Measurements from ENCODE around the gene ETV7.

The ETV7 gene

GRCh38 chr6:36317623-36318022, 69.8 kb downstream of the ETV7 start:
- Histone ChIP-seq H3K27me3 (no peaks in the 10 kb centered on the region), H3K4me1 (ENCODE audit: control insufficient read depth in 1 of 2, insufficient read depth in 1 of 2, low read depth in 1 of 2, low read length in 1 of 2) (peaks cover 6 to 7% of the 10 kb centered on the region in 2 experiments), H3K4me3 (ENCODE audit: low read depth in 1 of 2, low read length in 1 of 2) (no peak overlapping the region), H3K27ac (no peak overlapping the region), H3K9me3 (no peaks in the 10 kb centered on the region), H3K36me3 (peaks cover 13% of the 10 kb centered on the region)
- TF ChIP-seq CTCF (IDR thresholded peaks at IDR 0.05), result no peak

All from neutrophil (primary cell).